Liver (tissue), 9 donors: ENCODE results near the gene CCDC61. TPM values are rescaled to one million over a fixed set of nuclear protein-coding genes. Genes with fewer than 3 reads are reported as not detected.

Experiments used
- DNase-seq: peaks from one replicate; pipeline ENCODE4 v3.0.0-alpha.2; 2017; ENCODE audit warnings: low spot score
- H3K27ac ChIP-seq, 2 donors: one replicate each; pipeline ENCODE4 v1.7.0; 2013; ENCODE audit warnings: inconsistent platforms in 2 of 2, low read length in 2 of 2, control low read depth in 1 of 2, low read depth in 1 of 2, mild to moderate bottlenecking in 1 of 2
- H3K27me3 ChIP-seq, 4 donors: one replicate each; pipeline versions ENCODE4 v1.6.1 to v1.7.0; 2013; ENCODE audit warnings: low read length in 3 of 4, inconsistent platforms in 1 of 4, mild to moderate bottlenecking in 1 of 4, moderate library complexity in 1 of 4; ENCODE audit not compliant: control insufficient read depth in 4 of 4, insufficient read depth in 4 of 4
- H3K36me3 ChIP-seq, 4 donors: one replicate each; pipeline versions ENCODE4 v1.6.1 to v1.7.0; 2013; ENCODE audit warnings: low read length in 3 of 4, mild to moderate bottlenecking in 3 of 4, low read depth in 1 of 4, moderate library complexity in 1 of 4; ENCODE audit not compliant: control insufficient read depth in 4 of 4, insufficient read depth in 3 of 4
- H3K4me1 ChIP-seq, 4 donors: one replicate each; pipeline versions ENCODE4 v1.6.1 to v1.7.0; 2013; ENCODE audit warnings: low read length in 3 of 4, mild to moderate bottlenecking in 3 of 4, moderate library complexity in 1 of 4; ENCODE audit not compliant: control insufficient read depth in 4 of 4, insufficient read depth in 4 of 4
- H3K4me3 ChIP-seq, 3 donors: one replicate each; pipeline versions ENCODE4 v1.6.1 to v1.7.0; 2013; ENCODE audit warnings: low read length in 3 of 3, control low read depth in 1 of 3, low read depth in 1 of 3, mild to moderate bottlenecking in 1 of 3
- H3K9ac ChIP-seq, 2 donors: one replicate each; pipeline ENCODE4 v1.7.0; 2013; ENCODE audit warnings: low read length in 2 of 2, mild to moderate bottlenecking in 2 of 2, moderate library complexity in 2 of 2, control low read depth in 1 of 2, low read depth in 1 of 2
- H3K9me3 ChIP-seq, 4 donors: one replicate each; pipeline versions ENCODE4 v1.6.1 to v1.7.0; 2013; ENCODE audit warnings: low read length in 3 of 4; ENCODE audit not compliant: control insufficient read depth in 4 of 4
- EGR1 ChIP-seq, 2 donors: IDR thresholded peaks; 2 replicates each; pipeline ENCODE4 v1.6.1; 2016 to 2018; ENCODE audit warnings: antibody characterized with exemption in 2 of 2, low read depth in 2 of 2
- FOXA1 ChIP-seq: IDR thresholded peaks from 2 replicates; pipeline ENCODE4 v1.6.1; 2016; ENCODE audit warnings: antibody characterized with exemption
- FOXA2 ChIP-seq: IDR thresholded peaks from 2 replicates; pipeline ENCODE4 v1.6.1; 2016; ENCODE audit warnings: antibody characterized with exemption
- GABPA ChIP-seq, 2 donors: IDR thresholded peaks in 1 of 2; conservative IDR thresholded peaks in 1 of 2; 2 replicates each; pipeline ENCODE4 v1.6.1; 2016; ENCODE audit warnings: antibody characterized with exemption in 2 of 2, mild to moderate bottlenecking in 1 of 2, moderate library complexity in 1 of 2
- HNF4A ChIP-seq, 2 donors: conservative IDR thresholded peaks; 2 replicates each; pipeline ENCODE4 v1.6.1; 2016; ENCODE audit warnings: antibody characterized with exemption in 2 of 2, mild to moderate bottlenecking in 2 of 2
- HNF4G ChIP-seq: IDR thresholded peaks from 2 replicates; pipeline ENCODE4 v1.6.1; 2016; ENCODE audit warnings: antibody characterized with exemption
- JUND ChIP-seq, 2 donors: IDR thresholded peaks; 2 replicates each; pipeline ENCODE4 v1.6.1; 2016; ENCODE audit warnings: antibody characterized with exemption in 2 of 2
- NR2F2 ChIP-seq: IDR thresholded peaks from 2 replicates; pipeline ENCODE4 v1.6.1; 2016; ENCODE audit warnings: antibody characterized with exemption
- RAD21 ChIP-seq, 2 donors: IDR thresholded peaks; 2 replicates each; pipeline ENCODE4 v1.6.1; 2016; ENCODE audit warnings: antibody characterized with exemption in 2 of 2, mild to moderate bottlenecking in 2 of 2
- YY1 ChIP-seq: IDR thresholded peaks from 2 replicates; pipeline ENCODE4 v1.6.1; 2016; ENCODE audit warnings: antibody characterized with exemption, mild to moderate bottlenecking
- WGBS: extraction: QIAGEN DNeasy Blood & Tissue Kit; methylation state at CpG from one replicate; pipeline ENCODE4 v1.1.7; 2013; 5-methylcytosine and 5-hydroxymethylcytosine counted together
- polyA plus RNA-seq, 2 donors: library from polyadenylated mRNA; stranded (reverse) in 1 of 2; unstranded in 1 of 2; fragments of 200-250 nt in 1 of 2; fragments of >200 nt in 1 of 2; fragmentation: Nextera tagmentation in 1 of 2; extraction: Ambion mirVana in 1 of 2; gene quantifications; one replicate each; pipeline versions ENCODE4 v1.2.1 to v1.2.3, GENCODE V29; 2013 to 2015
- total RNA-seq, 2 donors: library from RNA; depleted of rRNA; stranded (reverse); fragments of >200 nt; gene quantifications; one replicate each; pipeline ENCODE4 v1.2.3, GENCODE V29; 2014
- TF ChIP-seq, protein P1 (sequence below): IDR thresholded peaks from 2 replicates; pipeline ENCODE4 v1.6.1; 2016; ENCODE audit warnings: antibody characterized with exemption
- TF ChIP-seq, protein P2 (sequence below): IDR thresholded peaks from 2 replicates; pipeline ENCODE4 v1.6.1; 2016; ENCODE audit warnings: antibody characterized with exemption
- TF ChIP-seq, protein P3 (sequence below): IDR thresholded peaks from 2 replicates; pipeline ENCODE4 v1.6.1; 2016; ENCODE audit warnings: antibody characterized with exemption
- TF ChIP-seq, protein P4 (sequence below): IDR thresholded peaks from 2 replicates; pipeline ENCODE4 v1.6.1; 2016; ENCODE audit warnings: antibody characterized with exemption, mild to moderate bottlenecking
- donor health status: healthy.
- donor health status: healthy.
- donor health status: healthy.
- donor health status: healthy.
- donor health status: healthy.

The CCDC61 gene
- total and polyA plus RNA-seq, 4 donors: 1.7 to 6.3 (median 2.9) TPM

DNA sequence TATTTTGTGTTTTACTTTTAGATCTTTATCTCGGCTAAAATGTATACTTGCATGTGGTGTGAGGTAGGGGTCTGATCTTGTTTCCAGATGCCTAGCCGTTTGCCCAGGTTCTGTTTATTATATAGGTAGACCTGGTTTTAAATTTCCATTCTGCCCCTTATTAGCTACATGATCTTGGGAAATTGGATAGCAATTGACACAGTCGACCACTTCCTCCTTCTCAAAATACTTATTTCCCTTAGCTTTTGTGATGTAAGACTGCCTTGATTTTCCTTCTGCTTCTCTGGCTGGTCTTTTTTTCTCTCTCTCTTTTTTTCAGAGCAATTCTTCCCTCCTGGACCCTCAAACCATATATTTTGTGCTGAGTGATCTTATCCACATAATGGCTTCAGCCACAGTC is 30.6 kb downstream of the CCDC61 start:
- peaks cover 0 to 3% (median under 1%) of the 10 kb centered on the region in 4 donors for H3K4me1 ChIP-seq
- TF ChIP-seq FOXA2 (no peak), YY1 (no peak), JUND (IDR thresholded peaks at IDR 0.05) (no peak), GABPA (IDR thresholded peaks at IDR 0.05 in 1 of 2, conservative IDR thresholded peaks at IDR 0.05 in 1 of 2) (no peak), NR2F2 (no peak), EGR1 (IDR thresholded peaks at IDR 0.05; ENCODE audit: low read depth in 2 of 2) (no peak)
- TF ChIP-seq, protein P1, sequence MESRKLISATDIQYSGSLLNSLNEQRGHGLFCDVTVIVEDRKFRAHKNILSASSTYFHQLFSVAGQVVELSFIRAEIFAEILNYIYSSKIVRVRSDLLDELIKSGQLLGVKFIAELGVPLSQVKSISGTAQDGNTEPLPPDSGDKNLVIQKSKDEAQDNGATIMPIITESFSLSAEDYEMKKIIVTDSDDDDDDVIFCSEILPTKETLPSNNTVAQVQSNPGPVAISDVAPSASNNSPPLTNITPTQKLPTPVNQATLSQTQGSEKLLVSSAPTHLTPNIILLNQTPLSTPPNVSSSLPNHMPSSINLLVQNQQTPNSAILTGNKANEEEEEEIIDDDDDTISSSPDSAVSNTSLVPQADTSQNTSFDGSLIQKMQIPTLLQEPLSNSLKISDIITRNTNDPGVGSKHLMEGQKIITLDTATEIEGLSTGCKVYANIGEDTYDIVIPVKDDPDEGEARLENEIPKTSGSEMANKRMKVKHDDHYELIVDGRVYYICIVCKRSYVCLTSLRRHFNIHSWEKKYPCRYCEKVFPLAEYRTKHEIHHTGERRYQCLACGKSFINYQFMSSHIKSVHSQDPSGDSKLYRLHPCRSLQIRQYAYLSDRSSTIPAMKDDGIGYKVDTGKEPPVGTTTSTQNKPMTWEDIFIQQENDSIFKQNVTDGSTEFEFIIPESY: no peak
- TF ChIP-seq, protein P2, sequence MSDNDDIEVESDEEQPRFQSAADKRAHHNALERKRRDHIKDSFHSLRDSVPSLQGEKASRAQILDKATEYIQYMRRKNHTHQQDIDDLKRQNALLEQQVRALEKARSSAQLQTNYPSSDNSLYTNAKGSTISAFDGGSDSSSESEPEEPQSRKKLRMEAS: no peak
- TF ChIP-seq, protein P3, sequence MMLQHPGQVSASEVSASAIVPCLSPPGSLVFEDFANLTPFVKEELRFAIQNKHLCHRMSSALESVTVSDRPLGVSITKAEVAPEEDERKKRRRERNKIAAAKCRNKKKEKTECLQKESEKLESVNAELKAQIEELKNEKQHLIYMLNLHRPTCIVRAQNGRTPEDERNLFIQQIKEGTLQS: no peak
- TF ChIP-seq, protein P4, sequence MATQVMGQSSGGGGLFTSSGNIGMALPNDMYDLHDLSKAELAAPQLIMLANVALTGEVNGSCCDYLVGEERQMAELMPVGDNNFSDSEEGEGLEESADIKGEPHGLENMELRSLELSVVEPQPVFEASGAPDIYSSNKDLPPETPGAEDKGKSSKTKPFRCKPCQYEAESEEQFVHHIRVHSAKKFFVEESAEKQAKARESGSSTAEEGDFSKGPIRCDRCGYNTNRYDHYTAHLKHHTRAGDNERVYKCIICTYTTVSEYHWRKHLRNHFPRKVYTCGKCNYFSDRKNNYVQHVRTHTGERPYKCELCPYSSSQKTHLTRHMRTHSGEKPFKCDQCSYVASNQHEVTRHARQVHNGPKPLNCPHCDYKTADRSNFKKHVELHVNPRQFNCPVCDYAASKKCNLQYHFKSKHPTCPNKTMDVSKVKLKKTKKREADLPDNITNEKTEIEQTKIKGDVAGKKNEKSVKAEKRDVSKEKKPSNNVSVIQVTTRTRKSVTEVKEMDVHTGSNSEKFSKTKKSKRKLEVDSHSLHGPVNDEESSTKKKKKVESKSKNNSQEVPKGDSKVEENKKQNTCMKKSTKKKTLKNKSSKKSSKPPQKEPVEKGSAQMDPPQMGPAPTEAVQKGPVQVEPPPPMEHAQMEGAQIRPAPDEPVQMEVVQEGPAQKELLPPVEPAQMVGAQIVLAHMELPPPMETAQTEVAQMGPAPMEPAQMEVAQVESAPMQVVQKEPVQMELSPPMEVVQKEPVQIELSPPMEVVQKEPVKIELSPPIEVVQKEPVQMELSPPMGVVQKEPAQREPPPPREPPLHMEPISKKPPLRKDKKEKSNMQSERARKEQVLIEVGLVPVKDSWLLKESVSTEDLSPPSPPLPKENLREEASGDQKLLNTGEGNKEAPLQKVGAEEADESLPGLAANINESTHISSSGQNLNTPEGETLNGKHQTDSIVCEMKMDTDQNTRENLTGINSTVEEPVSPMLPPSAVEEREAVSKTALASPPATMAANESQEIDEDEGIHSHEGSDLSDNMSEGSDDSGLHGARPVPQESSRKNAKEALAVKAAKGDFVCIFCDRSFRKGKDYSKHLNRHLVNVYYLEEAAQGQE: no peak
- H3K27ac ChIP-seq: no peak overlapping the region
- no peak overlapping the region for H3K4me3 ChIP-seq
- no peak overlapping the region for H3K9ac ChIP-seq
- DNase-seq: no peak
- H3K27me3 ChIP-seq: no peaks in the 10 kb centered on the region
- 80% methylated on average over 3 of the region's 3 CpGs for WGBS
- no peaks in the 10 kb centered on the region for H3K36me3 ChIP-seq
- no peaks in the 10 kb centered on the region for H3K9me3 ChIP-seq

DNA sequence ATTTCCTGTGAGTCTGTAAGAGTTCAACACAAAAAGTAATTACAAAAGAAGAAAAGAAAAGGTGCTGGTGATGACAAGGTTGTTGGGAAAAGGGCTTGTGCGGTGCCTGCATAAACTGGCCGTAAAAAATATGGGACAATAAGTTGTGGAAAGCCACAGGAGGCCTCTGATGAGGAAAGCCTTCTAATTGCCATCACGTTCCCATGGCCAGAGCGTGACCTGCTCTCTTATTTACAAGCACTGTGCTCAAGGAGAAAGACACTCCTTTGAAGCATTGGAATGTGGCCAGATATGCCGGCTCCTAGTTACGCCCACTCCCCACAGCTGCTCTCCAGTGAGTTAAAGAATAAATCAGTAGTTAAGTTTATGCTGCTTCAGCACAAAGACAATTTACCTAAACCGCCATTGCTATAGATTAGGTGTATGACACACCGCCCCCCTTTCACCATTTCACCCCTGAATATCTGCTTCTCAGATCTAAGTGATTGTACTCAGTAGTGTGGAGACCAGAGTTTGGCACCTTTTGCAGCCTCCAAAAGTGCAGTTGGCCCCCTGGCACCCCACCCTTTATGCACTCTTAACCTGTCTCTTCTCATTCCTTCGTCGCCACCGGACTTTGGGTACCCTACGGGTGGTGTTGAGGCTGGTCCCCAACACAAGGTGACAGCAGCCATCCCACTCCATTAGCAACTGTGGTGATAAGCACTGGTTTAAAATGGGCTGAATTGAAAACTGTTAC is 35.7 kb downstream of the CCDC61 start:
- TF ChIP-seq RAD21 (IDR thresholded peaks at IDR 0.05) (no peak), GABPA (IDR thresholded peaks at IDR 0.05 in 1 of 2, conservative IDR thresholded peaks at IDR 0.05 in 1 of 2) (no peak), HNF4A (conservative IDR thresholded peaks at IDR 0.05) (no peak), HNF4G (no peak), YY1 (no peak), NR2F2 (no peak), FOXA1 (no peak)
- TF ChIP-seq, protein P2: no peak
- H3K4me3 ChIP-seq: no peak overlapping the region
- no peak overlapping the region for H3K9ac ChIP-seq
- H3K27ac ChIP-seq: no peak overlapping the region
- no peaks in the 10 kb centered on the region for H3K36me3 ChIP-seq
- WGBS: 72% methylated on average over 12 of the region's 12 CpGs
- no peaks in the 10 kb centered on the region for H3K9me3 ChIP-seq
- H3K27me3 ChIP-seq: no peaks in the 10 kb centered on the region
- peaks cover 0 to 3% (median under 1%) of the 10 kb centered on the region in 4 donors for H3K4me1 ChIP-seq
- no peak for DNase-seq
